ENCODE measurements around the gene PRDX1.

GRCh38 chr1:45478121-45478814 lies 43.4 kb downstream of the PRDX1 start:
- TF ChIP-seq CTCF (IDR thresholded peaks at IDR 0.05; ENCODE audit: borderline replicate concordance, extremely low read depth, low read length, poor library complexity, severe bottlenecking) (no peak), EZH2 (IDR thresholded peaks at IDR 0.05; ENCODE audit: borderline replicate concordance, low read depth, low read length, severe bottlenecking) (no peak)

All from DND-41 (cell line).